Type B pancreatic cell (in vitro differentiated cells): Measurements from ENCODE around the gene MORN1. TPM values are rescaled to one million over a fixed set of nuclear protein-coding genes. Genes with fewer than 3 reads are reported as not detected.
A peak's percentile ranks its signal among the peaks of the same experiment; 100 is the strongest.

Experiments
- DNase-seq: peaks from one replicate; pipeline ENCODE4 v3.0.0; 2021; ENCODE audit warnings: mixed read lengths; ENCODE audit not compliant: unreplicated experiment; ENCODE audit errors: extremely low spot score
- H3K27ac Mint-ChIP-seq: 2 replicates; pipeline ENCODE4 v1.8.0; 2021; ENCODE audit warnings: mild to moderate bottlenecking, mixed read lengths
- H3K27me3 Mint-ChIP-seq: 2 replicates; pipeline ENCODE4 v1.8.0; 2021; ENCODE audit warnings: mixed read lengths
- H3K36me3 Mint-ChIP-seq: 2 replicates; pipeline ENCODE4 v1.8.0; 2021; ENCODE audit warnings: mixed read lengths
- H3K4me1 Mint-ChIP-seq: one replicate; pipeline ENCODE4 v1.8.0; 2021; ENCODE audit warnings: mixed read lengths; ENCODE audit not compliant: unreplicated experiment
- H3K4me3 Mint-ChIP-seq: 2 replicates; pipeline ENCODE4 v1.8.0; 2021; ENCODE audit warnings: mild to moderate bottlenecking, mixed read lengths
- H3K9me3 Mint-ChIP-seq: 2 replicates; pipeline ENCODE4 v1.8.0; 2021; ENCODE audit warnings: mixed read lengths
- CTCF ChIP-seq: fragments of 200-600 bp; sonication (generic); conservative IDR thresholded peaks from 2 replicates; pipeline ENCODE4 v1.5.0; 2021; ENCODE audit warnings: antibody characterized with exemption, mild to moderate bottlenecking
- total RNA-seq: library from RNA; stranded (reverse); gene quantifications from 2 replicates; pipeline ENCODE4 v1.2.1, GENCODE V29; 2021; ENCODE audit warnings: low replicate concordance

The MORN1 gene
- total RNA-seq, 1 donor from 2014 or later: 27.5 TPM

- Mint-ChIP-seq H3K27ac (peak within 1 kb of the TSS; percentile 89), H3K4me3 (peak within 1 kb of the TSS; percentile 92), H3K27me3 (peaks cover 12% of the 10 kb centered on the region), H3K4me1 (peaks cover 8% of the 10 kb centered on the region), H3K36me3 (no peaks in the 10 kb centered on the region), H3K9me3 (no peaks in the 10 kb centered on the region)
- peak; percentile 99 for DNase-seq
- no peak for TF ChIP-seq CTCF
Measured at GRCh38 chr1:2412395-2412772, 21.0 kb upstream of the MORN1 start, which contains the start of gene PEX10. Gene PEX10, minus strand, starts transcription at chr1:2412564. Its CDS starts 62 bp downstream, at chr1:2412502.

- Mint-ChIP-seq H3K27me3 (peaks cover 9% of the 10 kb centered on the region), H3K27ac (peak overlapping the region; percentile 89), H3K4me3 (peak overlapping the region; percentile 92), H3K9me3 (no peaks in the 10 kb centered on the region), H3K4me1 (peaks cover 8% of the 10 kb centered on the region), H3K36me3 (no peaks in the 10 kb centered on the region)
- DNase-seq: no peak
- TF ChIP-seq CTCF: no peak
Measured at GRCh38 chr1:2411801-2412394, 20.5 kb upstream of the MORN1 start.

- H3K4me3 Mint-ChIP-seq: no peak overlapping the region
- no peaks in the 10 kb centered on the region for H3K36me3 Mint-ChIP-seq
- H3K9me3 Mint-ChIP-seq: no peaks in the 10 kb centered on the region
- no peak for TF ChIP-seq CTCF
- no peak overlapping the region for H3K27ac Mint-ChIP-seq
- no peak for DNase-seq
- peaks cover 3% of the 10 kb centered on the region for H3K27me3 Mint-ChIP-seq
- H3K4me1 Mint-ChIP-seq: peaks cover 8% of the 10 kb centered on the region
Measured at GRCh38 chr1:2409745-2410144, 18.4 kb upstream of the MORN1 start.

GRCh38 chr1:2408859-2409276 lies 17.5 kb upstream of the MORN1 start:
- Mint-ChIP-seq H3K36me3 (no peaks in the 10 kb centered on the region), H3K27me3 (no peaks in the 10 kb centered on the region)

GRCh38 chr1:2408456-2408855 lies 17.1 kb upstream of the MORN1 start:
- TF ChIP-seq CTCF: no peak
- Mint-ChIP-seq H3K27me3 (no peaks in the 10 kb centered on the region), H3K4me3 (no peak overlapping the region), H3K9me3 (no peaks in the 10 kb centered on the region), H3K4me1 (no peaks in the 10 kb centered on the region), H3K36me3 (no peaks in the 10 kb centered on the region), H3K27ac (no peak overlapping the region)
- DNase-seq: no peak

More at GRCh38 chr1:2408859-2409276, 17.5 kb upstream of the MORN1 start:
- H3K4me3 Mint-ChIP-seq: no peak overlapping the region
- no peak overlapping the region for H3K27ac Mint-ChIP-seq
- no peaks in the 10 kb centered on the region for H3K4me1 Mint-ChIP-seq
- TF ChIP-seq CTCF: no peak
- DNase-seq: no peak
- no peaks in the 10 kb centered on the region for H3K9me3 Mint-ChIP-seq

GRCh38 chr1:2407991-2408275 lies 16.6 kb upstream of the MORN1 start:
- Mint-ChIP-seq H3K27me3 (no peaks in the 10 kb centered on the region), H3K4me3 (no peak overlapping the region), H3K36me3 (peaks cover under 1% of the 10 kb centered on the region), H3K27ac (no peak overlapping the region), H3K9me3 (no peaks in the 10 kb centered on the region), H3K4me1 (no peaks in the 10 kb centered on the region)
- DNase-seq: no peak
- TF ChIP-seq CTCF: no peak
